VCaP (cell line): ENCODE results near the gene SNX32.
A peak's percentile ranks its signal among the peaks of the same experiment; 100 is the strongest.

Experiments used
- H3K27ac ChIP-seq: fragments of 450-650 bp; 2 replicates; pipeline ENCODE4 v1.5.1; 2017
- CTCF ChIP-seq: fragments of 450-650 bp; conservative IDR thresholded peaks from 2 replicates; pipeline ENCODE4 v1.5.1; 2017; ENCODE audit warnings: mild to moderate bottlenecking, moderate library complexity

Gene SNX32

GRCh38 chr11:65860278-65861164 lies 26.8 kb downstream of the SNX32 start, which contains the start of gene MUS81:
TSS of gene MUS81 (plus strand) at chr11:65860433. CDS start at chr11:65860754, 321 bp downstream.
- H3K27ac ChIP-seq: peak within 1 kb of the TSS; percentile 100
- TF ChIP-seq CTCF: peak; percentile 100

GRCh38 chr11:65861165-65861505 lies 27.4 kb downstream of the SNX32 start:
- TF ChIP-seq CTCF: no peak
- H3K27ac ChIP-seq: peak overlapping the region; percentile 100

GRCh38 chr11:65861533-65862183 lies 27.9 kb downstream of the SNX32 start:
- H3K27ac ChIP-seq: peak overlapping the region; percentile 100

GRCh38 chr11:65862191-65862735 lies 28.5 kb downstream of the SNX32 start:
- H3K27ac ChIP-seq: peak overlapping the region; percentile 100
- no peak for TF ChIP-seq CTCF

More at GRCh38 chr11:65861533-65862183, 27.9 kb downstream of the SNX32 start:
- no peak for TF ChIP-seq CTCF

GRCh38 chr11:65862941-65863888 lies 29.5 kb downstream of the SNX32 start:
- no peak for TF ChIP-seq CTCF
- peak overlapping the region; percentile 100; the same call in 1 of the 2 replicates for H3K27ac ChIP-seq

GRCh38 chr11:65863889-65864705 lies 30.3 kb downstream of the SNX32 start:
- H3K27ac ChIP-seq: no peak overlapping the region
- no peak for TF ChIP-seq CTCF
